ENCODE measurements around the gene C9orf50. TPM values are rescaled to one million over a fixed set of nuclear protein-coding genes. Genes with fewer than 3 reads are reported as not detected.
A peak's percentile ranks its signal among the peaks of the same experiment; 100 is the strongest.

The C9orf50 gene
- polyA plus RNA-seq, 2 of the 4 experiments (the other 2 are of a cell fraction), result 0.05 to 0.10 TPM

GRCh38 chr9:129596541-129597331 is 24.2 kb downstream of the C9orf50 start:
- no peaks in the 10 kb centered on the region for H3K9me3 ChIP-seq
- ChIA-PET POLR2A (interaction anchor here (0.5 to 2.1 kb wide), 18 partner anchors 9 to 419 kb away, joined by 3 to 21 read pairs (median 4); partner anchors contain the start of gene IER5L), CTCF (interaction anchor here (0.6 to 23.2 kb wide), 15 partner anchors 9 to 461 kb away, joined by 3 to 653 read pairs (median 7); partner anchors contain the start of gene ASB6)
- TF ChIP-seq ESRRA (IDR thresholded peaks at IDR 0.05; ENCODE audit: borderline replicate concordance, low read length) (no peak), CHD2 (IDR thresholded peaks at IDR 0.05; ENCODE audit: low read length, partially characterized antibody) (no peak), EHMT2 (IDR thresholded peaks at IDR 0.05; ENCODE audit: low read depth) (no peak), NR3C1 (IDR thresholded peaks at IDR 0.05) (no peak), MAX (IDR thresholded peaks at IDR 0.05) (peak; percentile 65), ZC3H11A (IDR thresholded peaks at IDR 0.05) (no peak), E2F6 (IDR thresholded peaks at IDR 0.05; ENCODE audit: borderline replicate concordance, low read depth) (0 out of 2 replicates have a peak, but pooled peaks have one; percentile 39), FOXS1 (CRISPR knock-in tag; IDR thresholded peaks at IDR 0.05) (no peak), POLR2A (IDR thresholded peaks at IDR 0.05; ENCODE audit: low read length) (peak; percentile 38), JUN (IDR thresholded peaks at IDR 0.05) (peak in 1 of 2 experiments; percentile 75; a peak in 2 of 5 replicates), PHF8 (IDR thresholded peaks at IDR 0.05; ENCODE audit: borderline replicate concordance, low read depth) (no peak)
- H3K4me3 ChIP-seq, result peak overlapping the region; percentile 40
- H3K4me2 ChIP-seq, result peak overlapping the region; percentile 94
- peak; percentile 55 to 81 for DNase-seq (ENCODE audit: low read depth in 1 of 2, low spot score in 1 of 2)
- WGBS (ENCODE audit: missing lambda C conversion rate), result 48% methylated on average over 23 of the region's 33 CpGs
- H3K4me1 ChIP-seq, result peaks cover 56% of the 10 kb centered on the region
- H3K27ac ChIP-seq, result peak overlapping the region; percentile 99 to 100
- ATAC-seq, result peak; percentile 78 to 80
- no peak for FAIRE-seq

GRCh38 chr9:129595903-129596540 is 24.9 kb downstream of the C9orf50 start:
- DNase-seq (ENCODE audit: low read depth in 1 of 2, low spot score in 1 of 2), result no peak
- Histone ChIP-seq H3K4me2 (peak overlapping the region; percentile 94), H3K27ac (peak overlapping the region; percentile 99 to 100), H3K9me3 (no peaks in the 10 kb centered on the region), H3K4me1 (peaks cover 57% of the 10 kb centered on the region), H3K4me3 (no peak overlapping the region)
- FAIRE-seq, result no peak
- WGBS (ENCODE audit: missing lambda C conversion rate), result 88% methylated on average over 6 of the region's 6 CpGs
- no peak for TF ChIP-seq HES2 (IDR thresholded peaks at IDR 0.05)
- TF ChIP-seq HDAC2 (IDR thresholded peaks at IDR 0.05), result no peak
- TF ChIP-seq EP300 (IDR thresholded peaks at IDR 0.05), result no peak
- no peak for TF ChIP-seq POLR2A (IDR thresholded peaks at IDR 0.05; ENCODE audit: low read length)
- no peak for TF ChIP-seq EHF (CRISPR knock-in tag; IDR thresholded peaks at IDR 0.05)
- ATAC-seq, result no peak; a peak in 1 of 6 replicates
- ChIA-PET POLR2A (interaction anchor here (0.5 to 2.0 kb wide), 8 partner anchors 10 to 418 kb away, joined by 3 to 10 read pairs (median 6); partner anchors contain the start of gene IER5L), CTCF (interaction anchor here (0.7 to 23.2 kb wide), 14 partner anchors 9 to 460 kb away, joined by 3 to 653 read pairs (median 6); partner anchors contain the start of gene ASB6)

- FAIRE-seq (no peak), DNase-seq (ENCODE audit: low read depth in 1 of 2, low spot score in 1 of 2) (no peak), ATAC-seq (no peak)
- Histone ChIP-seq H3K27ac (peak overlapping the region; percentile 99 to 100), H3K9me3 (no peaks in the 10 kb centered on the region), H3K4me3 (no peak overlapping the region), H3K4me1 (peaks cover 50% of the 10 kb centered on the region), H3K4me2 (no peak overlapping the region)
- CTCF ChIA-PET, result interaction anchor here (0.7 to 23.2 kb wide), 6 partner anchors 11 to 459 kb away, joined by 3 to 653 read pairs (median 6); no protein-coding TSS in a partner anchor
- 71% methylated on average over 5 of the region's 5 CpGs for WGBS (ENCODE audit: missing lambda C conversion rate)
- POLR2A ChIA-PET, result no interaction called here
- TF ChIP-seq, protein P1, sequence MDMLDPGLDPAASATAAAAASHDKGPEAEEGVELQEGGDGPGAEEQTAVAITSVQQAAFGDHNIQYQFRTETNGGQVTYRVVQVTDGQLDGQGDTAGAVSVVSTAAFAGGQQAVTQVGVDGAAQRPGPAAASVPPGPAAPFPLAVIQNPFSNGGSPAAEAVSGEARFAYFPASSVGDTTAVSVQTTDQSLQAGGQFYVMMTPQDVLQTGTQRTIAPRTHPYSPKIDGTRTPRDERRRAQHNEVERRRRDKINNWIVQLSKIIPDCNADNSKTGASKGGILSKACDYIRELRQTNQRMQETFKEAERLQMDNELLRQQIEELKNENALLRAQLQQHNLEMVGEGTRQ (IDR thresholded peaks at IDR 0.05), result no peak
Observed at GRCh38 chr9:129595311-129595741, 25.6 kb downstream of the C9orf50 start.

All from A549 (cell line).